ENCODE data around the gene CACFD1. TPM values are rescaled to one million over a fixed set of nuclear protein-coding genes. Genes with fewer than 3 reads are reported as not detected.

The CACFD1 gene
- total and polyA plus RNA-seq, 9 of the 15 experiments (the other 6 are each of a cell fraction or from before 2014, with no cell fraction given) = 0.11 to 1.4 (median 1.1) TPM; not detected in 2

GRCh38 chr9:133417541-133418461 lies 42.0 kb upstream of the CACFD1 start, which contains the start of gene REXO4 (continued):
- TF ChIP-seq, protein P1, sequence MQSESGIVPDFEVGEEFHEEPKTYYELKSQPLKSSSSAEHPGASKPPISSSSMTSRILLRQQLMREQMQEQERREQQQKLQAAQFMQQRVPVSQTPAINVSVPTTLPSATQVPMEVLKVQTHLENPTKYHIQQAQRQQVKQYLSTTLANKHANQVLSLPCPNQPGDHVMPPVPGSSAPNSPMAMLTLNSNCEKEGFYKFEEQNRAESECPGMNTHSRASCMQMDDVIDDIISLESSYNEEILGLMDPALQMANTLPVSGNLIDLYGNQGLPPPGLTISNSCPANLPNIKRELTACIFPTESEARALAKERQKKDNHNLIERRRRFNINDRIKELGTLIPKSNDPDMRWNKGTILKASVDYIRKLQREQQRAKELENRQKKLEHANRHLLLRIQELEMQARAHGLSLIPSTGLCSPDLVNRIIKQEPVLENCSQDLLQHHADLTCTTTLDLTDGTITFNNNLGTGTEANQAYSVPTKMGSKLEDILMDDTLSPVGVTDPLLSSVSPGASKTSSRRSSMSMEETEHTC (IDR thresholded peaks at IDR 0.05) = peak; percentile 79; the same call in 1 of the 2 replicates
- TF ChIP-seq TCF3 (CRISPR knock-in tag; IDR thresholded peaks at IDR 0.05) (0 out of 2 replicates have a peak, but pooled peaks have one; percentile 27), TAF9B (IDR thresholded peaks at IDR 0.05; ENCODE audit: partially characterized antibody) (peak; percentile 97), RBM14 (IDR thresholded peaks at IDR 0.05; ENCODE audit: borderline replicate concordance, insufficient read depth, low read depth, low read length) (no peak), FOXA3 (CRISPR knock-in tag; conservative IDR thresholded peaks at IDR 0.05 in 1 of 2, IDR thresholded peaks at IDR 0.05 in 1 of 2) (peak in 1 of 2 experiments; percentile 15; a peak in 1 of 4 replicates), ZC3H11A (IDR thresholded peaks at IDR 0.05; ENCODE audit: low read depth, low read length) (peak; percentile 93), THRAP3 (IDR thresholded peaks at IDR 0.05; ENCODE audit: borderline replicate concordance) (peak; percentile 92; the same call in 1 of the 2 replicates), ARID1B (IDR thresholded peaks at IDR 0.05) (peak; percentile 54), ADNP (tag; IDR thresholded peaks at IDR 0.05) (no peak), RREB1 (CRISPR knock-in tag; IDR thresholded peaks at IDR 0.05) (0 out of 2 replicates have a peak, but pooled peaks have one; percentile 76), CAMTA2 (CRISPR knock-in tag; conservative IDR thresholded peaks at IDR 0.05) (no peak), POLR2B (IDR thresholded peaks at IDR 0.05; ENCODE audit: low read depth, partially characterized antibody) (peak; percentile 63), MCM5 (IDR thresholded peaks at IDR 0.05; ENCODE audit: low read depth) (no peak), GTF2E2 (tag; IDR thresholded peaks at IDR 0.05) (peak; percentile 92), NEUROD1 (IDR thresholded peaks at IDR 0.05; ENCODE audit: borderline replicate concordance, low read depth, low read length, partially characterized antibody) (peak; percentile 83), ZNF12 (CRISPR knock-in tag; IDR thresholded peaks at IDR 0.05) (peak; percentile 16; the same call in 1 of the 2 replicates)
- TF ChIP-seq, protein P2, sequence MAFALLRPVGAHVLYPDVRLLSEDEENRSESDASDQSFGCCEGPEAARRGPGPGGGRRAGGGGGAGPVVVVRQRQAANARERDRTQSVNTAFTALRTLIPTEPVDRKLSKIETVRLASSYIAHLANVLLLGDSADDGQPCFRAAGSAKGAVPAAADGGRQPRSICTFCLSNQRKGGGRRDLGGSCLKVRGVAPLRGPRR (CRISPR knock-in tag; IDR thresholded peaks at IDR 0.05) = no peak
- TF ChIP-seq, protein P3, sequence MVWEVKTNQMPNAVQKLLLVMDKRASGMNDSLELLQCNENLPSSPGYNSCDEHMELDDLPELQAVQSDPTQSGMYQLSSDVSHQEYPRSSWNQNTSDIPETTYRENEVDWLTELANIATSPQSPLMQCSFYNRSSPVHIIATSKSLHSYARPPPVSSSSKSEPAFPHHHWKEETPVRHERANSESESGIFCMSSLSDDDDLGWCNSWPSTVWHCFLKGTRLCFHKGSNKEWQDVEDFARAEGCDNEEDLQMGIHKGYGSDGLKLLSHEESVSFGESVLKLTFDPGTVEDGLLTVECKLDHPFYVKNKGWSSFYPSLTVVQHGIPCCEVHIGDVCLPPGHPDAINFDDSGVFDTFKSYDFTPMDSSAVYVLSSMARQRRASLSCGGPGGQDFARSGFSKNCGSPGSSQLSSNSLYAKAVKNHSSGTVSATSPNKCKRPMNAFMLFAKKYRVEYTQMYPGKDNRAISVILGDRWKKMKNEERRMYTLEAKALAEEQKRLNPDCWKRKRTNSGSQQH (CRISPR knock-in tag; IDR thresholded peaks at IDR 0.05) = peak; percentile 47; the same call in 1 of the 2 replicates
